Measurements from ENCODE around the gene UNC50.

The UNC50 gene

DNA sequence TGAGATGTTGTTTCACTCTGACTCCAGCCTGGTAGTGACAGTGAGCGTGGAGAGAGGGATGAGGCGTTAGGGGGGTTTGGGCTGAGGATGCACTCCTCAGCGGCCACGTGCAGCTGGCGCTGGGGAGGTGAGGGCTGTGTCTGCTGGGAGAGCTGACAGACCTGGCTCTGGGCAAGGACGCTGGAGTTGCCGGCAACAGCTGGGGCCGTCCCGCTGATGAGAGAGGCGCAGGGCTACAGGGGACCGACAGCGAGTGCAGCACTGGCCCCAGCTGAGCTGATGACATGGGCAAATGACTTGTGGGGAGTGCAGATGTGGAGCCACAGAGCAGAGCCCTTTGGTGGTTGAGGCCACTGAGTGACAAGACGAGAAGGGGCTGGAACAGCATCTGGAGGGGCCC lies 38.5 kb upstream of the UNC50 start:
- no peaks in the 10 kb centered on the region for H3K4me1 ChIP-seq (ENCODE audit: insufficient read depth, low read length)
- no peaks in the 10 kb centered on the region for H3K9me3 ChIP-seq (ENCODE audit: control insufficient read depth, insufficient read depth, low read length)
- no peak overlapping the region for H3K9ac ChIP-seq (ENCODE audit: low read depth, low read length)
- H3K36me3 ChIP-seq (ENCODE audit: insufficient read depth, low read length), result peaks cover under 1% of the 10 kb centered on the region; the same call in 1 of the 2 replicates

GRCh38 chr2:98570356-98570755 lies 38.0 kb upstream of the UNC50 start:
- Histone ChIP-seq H3K9ac (ENCODE audit: low read depth, low read length) (no peak overlapping the region), H3K9me3 (ENCODE audit: control insufficient read depth, insufficient read depth, low read length) (no peaks in the 10 kb centered on the region), H3K36me3 (ENCODE audit: insufficient read depth, low read length) (no peaks in the 10 kb centered on the region; the same call in 1 of the 2 replicates), H3K4me1 (ENCODE audit: insufficient read depth, low read length) (no peaks in the 10 kb centered on the region)

DNA sequence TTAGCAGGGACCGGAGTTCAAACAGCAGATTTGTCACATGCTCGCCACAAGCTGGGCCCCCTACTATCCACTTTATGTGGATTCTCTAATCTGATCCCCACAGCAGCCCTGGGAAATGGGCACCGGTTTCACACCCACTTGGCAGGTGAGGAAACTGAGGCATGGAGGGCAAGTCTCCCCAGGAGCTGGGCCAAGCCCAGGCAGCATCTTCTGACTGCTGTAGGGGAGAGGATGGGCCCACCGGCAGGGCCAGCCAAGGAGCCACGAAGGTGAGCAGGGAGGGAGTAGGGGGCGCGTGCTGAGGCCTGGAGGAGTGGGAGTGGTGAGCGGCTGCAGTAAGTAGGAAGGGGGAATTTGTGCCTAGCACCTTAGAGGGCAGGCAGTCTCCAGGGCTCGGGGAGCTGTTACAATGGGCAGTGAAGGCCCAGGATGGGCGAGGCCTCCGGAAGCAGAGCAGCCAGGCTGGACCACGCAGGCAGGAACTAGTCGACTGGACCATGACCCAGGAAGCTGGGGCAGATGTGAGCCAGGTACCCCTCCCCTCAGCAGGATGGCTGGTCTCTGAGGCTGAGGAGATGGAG lies 37.2 kb upstream of the UNC50 start:
- H3K36me3 ChIP-seq (ENCODE audit: insufficient read depth, low read length), result no peaks in the 10 kb centered on the region; the same call in 1 of the 2 replicates
- no peaks in the 10 kb centered on the region for H3K4me1 ChIP-seq (ENCODE audit: insufficient read depth, low read length)
- H3K9me3 ChIP-seq (ENCODE audit: control insufficient read depth, insufficient read depth, low read length), result no peaks in the 10 kb centered on the region
- no peak overlapping the region for H3K9ac ChIP-seq (ENCODE audit: low read depth, low read length)

GRCh38 chr2:98571796-98572195 lies 36.6 kb upstream of the UNC50 start:
- Histone ChIP-seq H3K9me3 (ENCODE audit: control insufficient read depth, insufficient read depth, low read length) (no peaks in the 10 kb centered on the region), H3K9ac (ENCODE audit: low read depth, low read length) (no peak overlapping the region), H3K36me3 (ENCODE audit: insufficient read depth, low read length) (no peaks in the 10 kb centered on the region; the same call in 1 of the 2 replicates), H3K4me1 (ENCODE audit: insufficient read depth, low read length) (no peaks in the 10 kb centered on the region)

DNA sequence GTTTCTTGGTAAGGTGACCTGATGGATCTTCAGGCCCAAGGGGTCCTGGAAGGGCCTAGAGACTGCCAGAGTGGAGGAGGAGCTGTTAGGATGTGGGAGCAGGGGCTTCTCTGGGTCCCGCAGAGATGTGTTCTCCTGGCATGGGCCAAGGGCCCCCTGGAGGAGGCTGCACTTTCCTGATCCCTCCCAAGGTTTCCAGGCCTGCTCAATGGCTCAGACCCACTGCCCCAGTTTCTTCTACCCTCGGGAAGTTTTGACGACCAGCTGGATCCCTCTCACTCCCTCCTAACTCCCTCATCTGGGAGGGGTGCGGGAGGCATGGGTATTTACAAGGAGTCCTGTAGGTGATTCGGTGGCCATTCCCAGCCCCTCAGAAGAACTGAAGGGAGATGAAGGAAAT lies 36.2 kb upstream of the UNC50 start:
- no peak overlapping the region for H3K9ac ChIP-seq (ENCODE audit: low read depth, low read length)
- no peaks in the 10 kb centered on the region for H3K9me3 ChIP-seq (ENCODE audit: control insufficient read depth, insufficient read depth, low read length)
- no peaks in the 10 kb centered on the region; the same call in 1 of the 2 replicates for H3K36me3 ChIP-seq (ENCODE audit: insufficient read depth, low read length)
- no peaks in the 10 kb centered on the region for H3K4me1 ChIP-seq (ENCODE audit: insufficient read depth, low read length)

DNA sequence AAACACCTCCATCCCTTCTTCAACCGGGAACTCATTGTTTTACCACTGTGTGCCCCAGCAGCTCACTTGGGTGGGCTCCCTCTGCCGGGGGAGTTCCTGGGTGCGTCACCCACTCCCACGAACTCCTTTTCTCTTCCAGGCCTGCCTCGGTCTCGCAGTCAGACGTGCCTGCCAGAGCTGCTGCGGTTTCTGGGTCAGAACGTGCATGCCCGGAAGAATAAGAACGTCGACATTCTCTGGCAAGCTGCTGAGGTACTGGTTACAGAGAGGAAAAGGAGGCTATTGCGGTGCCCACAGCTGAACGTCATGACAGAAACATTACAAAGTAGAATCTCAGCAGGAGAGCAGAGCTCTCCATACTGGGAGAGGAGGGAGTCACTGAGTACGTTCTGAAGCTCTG lies 35.7 kb upstream of the UNC50 start:
- Histone ChIP-seq H3K36me3 (ENCODE audit: insufficient read depth, low read length) (no peaks in the 10 kb centered on the region; the same call in 1 of the 2 replicates), H3K9me3 (ENCODE audit: control insufficient read depth, insufficient read depth, low read length) (no peaks in the 10 kb centered on the region), H3K9ac (ENCODE audit: low read depth, low read length) (no peak overlapping the region), H3K4me1 (ENCODE audit: insufficient read depth, low read length) (no peaks in the 10 kb centered on the region)

DNA sequence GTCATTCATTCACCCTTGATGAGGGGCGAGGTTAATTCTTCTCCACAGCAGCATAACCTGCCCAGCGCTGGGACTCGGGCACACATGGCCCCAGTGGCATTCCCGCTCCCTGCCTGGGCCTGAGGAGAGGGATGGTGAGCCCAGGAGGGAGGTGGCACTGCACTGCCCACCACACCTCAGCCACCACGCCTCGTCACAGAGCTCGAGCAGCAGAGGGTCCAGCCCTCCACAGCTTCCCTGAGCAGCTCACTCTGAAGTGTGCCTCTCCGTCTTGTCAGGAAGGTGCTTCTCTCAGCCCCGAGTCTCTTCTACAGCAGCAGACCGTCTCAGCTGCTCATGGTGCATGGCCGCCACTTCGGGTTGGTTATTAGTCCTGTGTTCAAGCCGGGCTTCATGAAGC lies 35.0 kb upstream of the UNC50 start:
- no peak overlapping the region for H3K9ac ChIP-seq (ENCODE audit: low read depth, low read length)
- H3K4me1 ChIP-seq (ENCODE audit: insufficient read depth, low read length), result no peaks in the 10 kb centered on the region
- no peaks in the 10 kb centered on the region for H3K9me3 ChIP-seq (ENCODE audit: control insufficient read depth, insufficient read depth, low read length)
- no peaks in the 10 kb centered on the region; the same call in 1 of the 2 replicates for H3K36me3 ChIP-seq (ENCODE audit: insufficient read depth, low read length)

- H3K9me3 ChIP-seq (ENCODE audit: control insufficient read depth, insufficient read depth, low read length), result no peaks in the 10 kb centered on the region
- no peaks in the 10 kb centered on the region for H3K4me1 ChIP-seq (ENCODE audit: insufficient read depth, low read length)
- H3K9ac ChIP-seq (ENCODE audit: low read depth, low read length), result no peak overlapping the region
- no peaks in the 10 kb centered on the region for H3K36me3 ChIP-seq (ENCODE audit: insufficient read depth, low read length)
Observed at GRCh38 chr2:98576666-98577312, 31.6 kb upstream of the UNC50 start.

DNA sequence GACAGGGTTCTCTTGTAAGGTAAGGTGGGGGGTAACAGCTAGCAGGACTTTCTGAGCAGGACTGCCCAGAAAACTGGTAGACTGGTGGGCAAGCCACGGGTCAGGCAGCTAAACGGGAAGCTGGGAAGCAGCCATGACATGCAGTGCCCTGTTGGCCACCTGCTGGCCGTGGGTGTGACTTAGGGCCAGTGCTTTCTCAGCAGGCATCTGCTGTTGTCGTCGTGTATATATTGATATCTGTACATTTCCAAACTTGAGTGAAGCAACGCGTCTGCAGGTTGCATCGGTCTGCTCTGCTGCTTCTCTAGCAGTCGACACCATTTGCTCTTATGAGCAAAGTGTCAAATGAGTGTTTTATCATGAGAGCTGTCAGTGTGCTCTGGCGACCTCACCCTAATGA lies 31.1 kb upstream of the UNC50 start:
- Histone ChIP-seq H3K9ac (ENCODE audit: low read depth, low read length) (no peak overlapping the region), H3K36me3 (ENCODE audit: insufficient read depth, low read length) (no peaks in the 10 kb centered on the region), H3K9me3 (ENCODE audit: control insufficient read depth, insufficient read depth, low read length) (no peaks in the 10 kb centered on the region), H3K4me1 (ENCODE audit: insufficient read depth, low read length) (no peaks in the 10 kb centered on the region)

DNA sequence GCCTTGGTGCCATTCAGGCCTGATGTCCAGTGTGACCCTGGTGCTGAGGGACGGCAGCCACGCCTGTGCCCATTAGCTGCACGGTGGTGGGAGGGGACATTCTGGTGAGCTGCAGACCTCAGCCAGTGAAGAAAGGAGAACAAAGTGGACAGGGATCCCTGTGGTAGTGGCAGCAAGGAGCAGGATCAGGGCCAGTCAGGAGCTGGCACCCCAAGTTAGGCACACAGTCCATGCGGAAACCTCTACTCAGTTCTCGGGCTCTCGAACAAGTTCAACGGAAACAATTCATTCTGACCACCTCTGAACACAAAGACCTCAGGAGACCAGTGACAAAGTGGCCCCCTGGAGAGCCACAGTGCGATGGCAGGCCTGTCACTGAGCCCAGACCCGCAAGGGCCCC lies 30.2 kb upstream of the UNC50 start:
- no peaks in the 10 kb centered on the region for H3K36me3 ChIP-seq (ENCODE audit: insufficient read depth, low read length)

GRCh38 chr2:98579926-98580325 lies 28.5 kb upstream of the UNC50 start:
- no peak overlapping the region for H3K9ac ChIP-seq (ENCODE audit: low read depth, low read length)
- no peaks in the 10 kb centered on the region for H3K9me3 ChIP-seq (ENCODE audit: control insufficient read depth, insufficient read depth, low read length)
- no peaks in the 10 kb centered on the region for H3K4me1 ChIP-seq (ENCODE audit: insufficient read depth, low read length)
- H3K36me3 ChIP-seq (ENCODE audit: insufficient read depth, low read length), result no peaks in the 10 kb centered on the region

More for the DNA sequence above, 30.2 kb upstream of the UNC50 start:
- no peaks in the 10 kb centered on the region for H3K9me3 ChIP-seq (ENCODE audit: control insufficient read depth, insufficient read depth, low read length)
- H3K4me1 ChIP-seq (ENCODE audit: insufficient read depth, low read length), result no peaks in the 10 kb centered on the region
- H3K9ac ChIP-seq (ENCODE audit: low read depth, low read length), result no peak overlapping the region

- Histone ChIP-seq H3K4me1 (ENCODE audit: insufficient read depth, low read length) (no peaks in the 10 kb centered on the region), H3K36me3 (ENCODE audit: insufficient read depth, low read length) (no peaks in the 10 kb centered on the region), H3K9ac (ENCODE audit: low read depth, low read length) (no peak overlapping the region), H3K9me3 (ENCODE audit: control insufficient read depth, insufficient read depth, low read length) (no peaks in the 10 kb centered on the region)
Observed at GRCh38 chr2:98580656-98581284, 27.6 kb upstream of the UNC50 start.

- Histone ChIP-seq H3K36me3 (ENCODE audit: insufficient read depth, low read length) (no peaks in the 10 kb centered on the region; the same call in 1 of the 2 replicates), H3K4me1 (ENCODE audit: insufficient read depth, low read length) (no peaks in the 10 kb centered on the region), H3K9me3 (ENCODE audit: control insufficient read depth, insufficient read depth, low read length) (no peaks in the 10 kb centered on the region), H3K9ac (ENCODE audit: low read depth, low read length) (no peak overlapping the region)
Observed at GRCh38 chr2:98582523-98582922, 25.9 kb upstream of the UNC50 start.

DNA sequence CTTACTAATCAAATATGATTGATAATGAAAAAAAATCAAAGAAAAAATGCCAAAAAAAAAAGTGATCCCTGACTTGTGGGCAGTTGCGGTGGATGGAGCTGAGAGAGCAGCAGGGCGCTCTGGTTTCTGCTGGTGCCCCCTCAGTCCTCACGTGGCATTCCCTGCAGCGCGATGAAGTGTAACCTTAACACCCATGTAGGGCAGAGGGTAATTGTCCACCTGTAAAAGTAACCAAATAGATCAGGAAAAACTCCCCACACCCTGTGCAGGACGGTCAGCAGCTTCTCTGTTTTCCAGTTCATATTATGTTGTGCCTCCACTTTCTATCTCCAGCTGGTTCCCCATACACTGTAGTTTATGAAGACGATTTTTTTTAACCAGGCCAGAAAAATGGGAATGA lies 25.1 kb upstream of the UNC50 start:
- H3K36me3 ChIP-seq (ENCODE audit: insufficient read depth, low read length), result no peaks in the 10 kb centered on the region; the same call in 1 of the 2 replicates
- no peak overlapping the region for H3K9ac ChIP-seq (ENCODE audit: low read depth, low read length)
- no peaks in the 10 kb centered on the region for H3K4me1 ChIP-seq (ENCODE audit: insufficient read depth, low read length)
- H3K9me3 ChIP-seq (ENCODE audit: control insufficient read depth, insufficient read depth, low read length), result no peaks in the 10 kb centered on the region

Measured in ES-I3 (cell line).